GM18498 (cell line): ENCODE measurements around the gene GPR173.

Source experiments
- ATAC-seq: cut with Tn5 transposase; IDR thresholded peaks from one replicate; pipeline ENCODE4 v1.9.1; 2021; ENCODE audit warnings: mild to moderate bottlenecking, moderate library complexity; ENCODE audit not compliant: unreplicated experiment

The GPR173 gene

GRCh38 chrX:53088136-53088974, 39.8 kb downstream of the GPR173 start:
- ATAC-seq = no peak

- no peak for ATAC-seq
Observed at GRCh38 chrX:53089224-53089842, 40.7 kb downstream of the GPR173 start.

GRCh38 chrX:53089925-53090324, 41.3 kb downstream of the GPR173 start:
- ATAC-seq = no peak

GRCh38 chrX:53091354-53091753, 42.8 kb downstream of the GPR173 start:
- no peak for ATAC-seq

- peak; percentile 57 for ATAC-seq
Observed at GRCh38 chrX:53093177-53093655, 44.6 kb downstream of the GPR173 start.

GRCh38 chrX:53093748-53094581, 45.4 kb downstream of the GPR173 start, which contains the start of gene KANTR:
TSS of gene KANTR (plus strand) at chrX:53094142. CDS start at chrX:53124273, 30,131 bp downstream.
- ATAC-seq = peak; percentile 83

GRCh38 chrX:53094582-53094905, 46.0 kb downstream of the GPR173 start:
- ATAC-seq = no peak

GRCh38 chrX:53095796-53096195, 47.2 kb downstream of the GPR173 start:
- ATAC-seq = no peak

- ATAC-seq = no peak
Observed at GRCh38 chrX:53114864-53115549, 66.4 kb downstream of the GPR173 start.

- no peak for ATAC-seq
Observed at GRCh38 chrX:53115550-53115874, 66.9 kb downstream of the GPR173 start.

- no peak for ATAC-seq
Observed at GRCh38 chrX:53116101-53116500, 67.5 kb downstream of the GPR173 start.

- ATAC-seq = no peak
Observed at GRCh38 chrX:53122013-53122412, 73.4 kb downstream of the GPR173 start.

GRCh38 chrX:53125506-53125905, 76.9 kb downstream of the GPR173 start:
- no peak for ATAC-seq

GRCh38 chrX:53126377-53126776, 77.8 kb downstream of the GPR173 start:
- no peak for ATAC-seq

- ATAC-seq = no peak
Observed at GRCh38 chrX:53128097-53128749, 79.6 kb downstream of the GPR173 start.
